SK-N-SH (cell line): ENCODE measurements around the gene CACNA1G. TPM values are rescaled to one million over a fixed set of nuclear protein-coding genes. Genes with fewer than 3 reads are reported as not detected.
A peak's percentile ranks its signal among the peaks of the same experiment; 100 is the strongest.

ENCODE experiments used
- CTCF ChIA-PET: fragments of 300-600, 350-600 bp; formaldehyde crosslinking; extraction: SDS; loops from one replicate; lab custom pipeline; 2021; lab: Yijun Ruan, JAX
- POLR2A ChIA-PET: fragments of 350-600 bp; sonication (Branson Sonifier 250); formaldehyde crosslinking; extraction: SDS; loops from one replicate; lab custom pipeline; 2020; ENCODE audit warnings: antibody characterized with exemption, inconsistent platforms; lab: Yijun Ruan, JAX
- DNase-seq: peaks from one replicate; pipeline ENCODE4 v3.0.0; 2012
- H2AFZ ChIP-seq: fragments of 200-600 bp; sonication (generic); 2 replicates; pipeline ENCODE4 v1.8.1; 2016; ENCODE audit warnings: antibody characterized with exemption, mild to moderate bottlenecking, low read depth
- H3F3A ChIP-seq: fragments of 200-600 bp; sonication (generic); replicated peaks from 2 replicates; pipeline ENCODE3; 2016; ENCODE audit warnings: antibody characterized with exemption, mild to moderate bottlenecking; ENCODE audit not compliant: insufficient read depth
- H3K27ac ChIP-seq, 2 experiments: fragments of 200-500 bp in 1 of 2; fragments of 200-600 bp in 1 of 2; sonication (Bioruptor generic) in 1 of 2; sonication (generic), shearing (Covaris generic) in 1 of 2; 2 replicates each; pipeline versions ENCODE4 v1.5.1 to v1.6.1; 2014 to 2016; ENCODE audit warnings: low read depth in 2 of 2, inconsistent platforms in 1 of 2, low read length in 1 of 2, mild to moderate bottlenecking in 1 of 2, mixed read lengths in 1 of 2
- H3K27me3 ChIP-seq: fragments of 200-600 bp; sonication (generic), shearing (Covaris generic); 2 replicates; pipeline ENCODE4 v1.6.1; 2016; ENCODE audit warnings: mixed run types; ENCODE audit not compliant: insufficient read depth
- H3K36me3 ChIP-seq, 2 experiments: fragments of 200-500 bp in 1 of 2; fragments of 200-600 bp in 1 of 2; sonication (Bioruptor generic) in 1 of 2; sonication (generic) in 1 of 2; replicated peaks in 1 of 2; 2 replicates each; pipeline versions ENCODE3 to v1.5.1; 2014 to 2016; ENCODE audit warnings: low read length in 1 of 2, mild to moderate bottlenecking in 1 of 2; ENCODE audit not compliant: insufficient read depth in 2 of 2, control insufficient read depth in 1 of 2
- H3K4me1 ChIP-seq, 2 experiments: fragments of 200-500 bp in 1 of 2; fragments of 200-600 bp in 1 of 2; sonication (Bioruptor generic) in 1 of 2; sonication (generic), shearing (Covaris generic) in 1 of 2; 2 replicates each; pipeline versions ENCODE4 v1.5.1 to v1.6.1; 2014 to 2016; ENCODE audit warnings: low read depth in 1 of 2, low read length in 1 of 2, mixed run types in 1 of 2; ENCODE audit not compliant: insufficient read depth in 2 of 2, control insufficient read depth in 1 of 2
- H3K4me2 ChIP-seq: fragments of 200-600 bp; sonication (generic), shearing (Covaris generic); 2 replicates; pipeline ENCODE4 v1.6.1; 2017; ENCODE audit warnings: mixed run types
- H3K4me3 ChIP-seq, 2 experiments: fragments of 200-500 bp in 1 of 2; fragments of 200-600 bp in 1 of 2; sonication (Bioruptor generic) in 1 of 2; sonication (generic), shearing (Covaris generic) in 1 of 2; 2 replicates each; pipeline versions ENCODE4 v1.5.1 to v1.8.1; 2014 to 2016; ENCODE audit warnings: low read depth in 2 of 2, inconsistent platforms in 1 of 2, low read length in 1 of 2, mild to moderate bottlenecking in 1 of 2, mixed read lengths in 1 of 2, moderate library complexity in 1 of 2
- H3K79me2 ChIP-seq: fragments of 200-600 bp; sonication (generic); 2 replicates; pipeline ENCODE4 v1.8.1; 2017; ENCODE audit warnings: mild to moderate bottlenecking; ENCODE audit not compliant: insufficient read depth
- H3K9ac ChIP-seq: fragments of 200-600 bp; sonication (generic); 2 replicates; pipeline ENCODE4 v1.6.1; 2017; ENCODE audit warnings: mixed run types
- H3K9me2 ChIP-seq: fragments of 200-600 bp; sonication (generic); 2 replicates; pipeline ENCODE4 v1.6.1; 2017; ENCODE audit warnings: mixed run types
- H3K9me3 ChIP-seq: fragments of 200-600 bp; sonication (generic); 2 replicates; pipeline ENCODE4 v1.6.1; 2017; ENCODE audit warnings: mixed run types, mild to moderate bottlenecking, moderate library complexity
- H4K20me1 ChIP-seq: fragments of 200-600 bp; sonication (generic); 2 replicates; pipeline ENCODE4 v1.6.1; 2017; ENCODE audit warnings: mild to moderate bottlenecking, mixed run types; ENCODE audit not compliant: insufficient read depth
- CHD2 ChIP-seq: fragments of 150-350 bp; IDR thresholded peaks from 2 replicates; pipeline ENCODE4 v1.6.1; 2018; ENCODE audit warnings: low read length; ENCODE audit not compliant: partially characterized antibody
- ELF1 ChIP-seq: IDR thresholded peaks from 2 replicates; pipeline ENCODE4 v1.4.0; 2012
- EZH2phosphoT487 ChIP-seq: fragments of 200-600 bp; sonication (generic); IDR thresholded peaks from 2 replicates; pipeline ENCODE4 v1.6.1; 2017; ENCODE audit warnings: low read depth, mixed run types, mild to moderate bottlenecking, antibody characterized with exemption, moderate library complexity, borderline replicate concordance
- FOXJ3 ChIP-seq: sonication (generic); formaldehyde crosslinking; IDR thresholded peaks from 2 replicates; pipeline ENCODE4 v1.5.1; 2020; ENCODE audit warnings: mild to moderate bottlenecking, missing genetic modification reagents
- GABPA ChIP-seq: IDR thresholded peaks from 2 replicates; pipeline ENCODE4 v1.4.0; 2012; ENCODE audit warnings: low read depth, mild to moderate bottlenecking
- MXI1 ChIP-seq: IDR thresholded peaks from 2 replicates; pipeline ENCODE4 v1.6.1; 2012; ENCODE audit warnings: mild to moderate bottlenecking, low read depth, low read length, improper control_type of control experiment
- NFIC ChIP-seq: IDR thresholded peaks from 2 replicates; pipeline ENCODE4 v1.4.0; 2012; ENCODE audit warnings: borderline replicate concordance
- NRF1 ChIP-seq: IDR thresholded peaks from 2 replicates; pipeline ENCODE4 v1.6.1; 2012; ENCODE audit warnings: low read depth, mild to moderate bottlenecking, low read length
- POLR2AphosphoS5 ChIP-seq: IDR thresholded peaks from 2 replicates; pipeline ENCODE4 v1.6.1; 2012; ENCODE audit warnings: low read depth, low read length
- RAD21 ChIP-seq: IDR thresholded peaks from 2 replicates; pipeline ENCODE4 v1.6.1; 2012; ENCODE audit warnings: mild to moderate bottlenecking, low read length
- RCOR1 ChIP-seq: fragments of 150-350 bp; IDR thresholded peaks from 2 replicates; pipeline ENCODE4 v1.6.1; 2017; ENCODE audit warnings: antibody characterized with exemption, low read length
- RFX5 ChIP-seq: IDR thresholded peaks from 2 replicates; pipeline ENCODE4 v1.6.1; 2012; ENCODE audit warnings: mild to moderate bottlenecking, improper control_type of control experiment, low read length
- RXRA ChIP-seq: IDR thresholded peaks from 2 replicates; pipeline ENCODE4 v1.4.0; 2012; ENCODE audit warnings: low read depth, mild to moderate bottlenecking, borderline replicate concordance
- SMC3 ChIP-seq: IDR thresholded peaks from 2 replicates; pipeline ENCODE4 v1.6.1; 2012; ENCODE audit warnings: low read depth, low read length, improper control_type of control experiment
- TAF1 ChIP-seq: IDR thresholded peaks from 2 replicates; pipeline ENCODE4 v1.6.1; 2012; ENCODE audit warnings: low read depth, mild to moderate bottlenecking, low read length, moderate library complexity, borderline replicate concordance
- TCF12 ChIP-seq: IDR thresholded peaks from 2 replicates; pipeline ENCODE4 v1.4.0; 2012
- WGBS: methylation state at CpG from one replicate; pipeline ENCODE4 v1.1.6; 2017; ENCODE audit warnings: low lambda C conversion rate; 5-methylcytosine and 5-hydroxymethylcytosine counted together
- polyA plus RNA-seq, 3 experiments: library from polyadenylated mRNA; depleted of rRNA; stranded (reverse); fragments of >200 nt; gene quantifications; 2 replicates each; pipeline ENCODE4 v1.2.3, GENCODE V29; 2012
- TF ChIP-seq, protein P1 (sequence below): fragments of 150-350 bp; IDR thresholded peaks from 2 replicates; pipeline ENCODE4 v1.6.1; 2016; ENCODE audit warnings: mild to moderate bottlenecking, low read depth, low read length
- TF ChIP-seq, protein P2 (sequence below): fragments of 150-350 bp; IDR thresholded peaks from 2 replicates; pipeline ENCODE4 v1.6.1; 2017; ENCODE audit warnings: antibody characterized with exemption, low read length, low read depth, borderline replicate concordance
- TF ChIP-seq, protein P3 (sequence below): IDR thresholded peaks from 2 replicates; pipeline ENCODE4 v1.4.0; 2012; ENCODE audit warnings: low read depth, borderline replicate concordance
- TF ChIP-seq, protein P4 (sequence below): IDR thresholded peaks from 2 replicates; pipeline ENCODE4 v1.6.1; 2012; ENCODE audit warnings: mild to moderate bottlenecking, low read depth, low read length, moderate library complexity

CACNA1G gene
- polyA plus RNA-seq, 1 of the 3 experiments (the other 2 are of a cell fraction), result 0.21 TPM

DNA sequence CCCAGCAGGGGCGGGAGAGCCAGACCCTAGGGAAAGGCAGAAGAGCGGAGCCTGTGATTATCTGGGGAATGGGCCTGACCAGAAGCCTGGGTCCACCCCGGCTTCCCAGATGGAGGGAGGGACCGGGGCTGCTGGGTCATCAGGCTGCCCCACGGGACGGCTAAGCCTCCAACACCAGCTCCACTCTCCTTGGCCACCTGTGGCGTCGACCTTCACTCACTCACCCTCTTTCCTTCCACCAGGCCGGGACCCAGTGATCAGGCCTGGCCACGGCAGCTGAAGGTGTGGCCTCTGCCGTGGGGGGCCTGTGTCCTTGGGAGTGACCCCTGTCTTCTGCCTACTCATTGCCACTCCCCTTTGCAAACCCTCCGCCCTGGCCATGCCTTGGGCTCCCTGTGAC, 51.8 kb downstream of the CACNA1G start (continued):
- no peak for TF ChIP-seq MXI1
- no peak for TF ChIP-seq RXRA
- TF ChIP-seq RCOR1, result no peak
- TF ChIP-seq, protein P1, sequence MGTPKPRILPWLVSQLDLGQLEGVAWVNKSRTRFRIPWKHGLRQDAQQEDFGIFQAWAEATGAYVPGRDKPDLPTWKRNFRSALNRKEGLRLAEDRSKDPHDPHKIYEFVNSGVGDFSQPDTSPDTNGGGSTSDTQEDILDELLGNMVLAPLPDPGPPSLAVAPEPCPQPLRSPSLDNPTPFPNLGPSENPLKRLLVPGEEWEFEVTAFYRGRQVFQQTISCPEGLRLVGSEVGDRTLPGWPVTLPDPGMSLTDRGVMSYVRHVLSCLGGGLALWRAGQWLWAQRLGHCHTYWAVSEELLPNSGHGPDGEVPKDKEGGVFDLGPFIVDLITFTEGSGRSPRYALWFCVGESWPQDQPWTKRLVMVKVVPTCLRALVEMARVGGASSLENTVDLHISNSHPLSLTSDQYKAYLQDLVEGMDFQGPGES, result no peak
- no peak for TF ChIP-seq TCF12
- TF ChIP-seq RAD21, result no peak
- TF ChIP-seq, all 33 proteins: peak for 0

DNA sequence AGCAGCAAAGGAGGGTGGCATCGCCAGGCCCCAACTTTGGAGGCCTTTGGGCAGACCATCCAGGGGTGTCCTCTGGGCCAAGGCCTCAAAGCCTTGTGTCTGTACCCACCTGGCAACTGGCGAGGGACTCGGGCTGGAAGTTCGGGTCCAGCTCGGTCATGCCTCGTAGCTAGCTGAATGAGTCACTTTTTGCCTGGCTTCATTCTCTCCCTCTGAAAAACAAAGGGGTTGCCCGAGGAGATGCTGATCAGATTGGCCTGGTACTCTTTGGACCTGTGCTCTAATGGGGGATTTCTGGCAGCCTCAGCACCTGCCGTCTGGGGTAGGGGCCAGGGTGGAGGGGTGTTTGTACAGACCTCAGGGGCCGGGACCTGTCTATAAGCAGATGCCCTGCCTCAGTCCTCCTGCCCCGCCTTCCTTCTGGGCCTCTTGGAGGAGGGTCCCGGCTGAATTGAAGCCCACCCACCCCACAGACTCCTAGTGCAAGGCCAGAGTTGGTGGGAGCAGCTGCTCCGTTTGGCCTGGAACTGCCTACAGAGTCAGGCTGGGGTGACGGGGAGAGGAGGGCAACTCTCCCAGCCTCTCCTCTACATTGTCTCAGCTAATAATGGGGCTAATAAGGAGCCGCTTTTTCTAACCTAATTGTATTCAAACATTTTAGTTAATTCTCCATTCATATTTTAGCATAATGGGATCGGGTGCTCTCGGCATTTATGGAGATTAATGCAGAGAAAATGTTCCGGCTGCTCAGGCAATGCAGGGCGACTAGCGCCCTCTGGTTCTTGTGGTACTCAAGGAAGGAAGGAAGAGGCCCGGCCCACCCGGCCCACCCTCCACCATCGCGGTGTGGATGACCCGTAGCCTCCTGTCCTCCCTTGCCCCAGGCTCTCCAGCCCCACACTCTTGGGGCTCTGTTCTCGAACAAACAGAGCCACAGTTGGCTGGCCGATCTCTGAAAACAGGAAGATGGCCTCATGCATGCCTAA, 52.8 kb downstream of the CACNA1G start:
- Histone ChIP-seq H3K27me3 (no peaks in the 10 kb centered on the region), H3K9me3 (no peaks in the 10 kb centered on the region), H4K20me1 (no peaks in the 10 kb centered on the region), H2AFZ (no peak overlapping the region), H3K9me2 (no peaks in the 10 kb centered on the region), H3K4me2 (no peak overlapping the region), H3K27ac (no peak overlapping the region), H3F3A (no peaks in the 10 kb centered on the region), H3K4me3 (no peak overlapping the region), H3K4me1 (peaks cover 0 to 34% of the 10 kb centered on the region in 2 experiments; a peak in 1 of 4 replicates), H3K79me2 (no peaks in the 10 kb centered on the region), H3K36me3 (no peaks in the 10 kb centered on the region), H3K9ac (no peak overlapping the region)
- POLR2A ChIA-PET, result no interaction called here
- DNase-seq, result peak; percentile 67
- 82% methylated on average over 24 of the region's 26 CpGs for WGBS
- TF ChIP-seq CHD2 (no peak), EZH2phosphoT487 (no peak), SMC3 (peak; percentile 14; the same call in 1 of the 2 replicates), NRF1 (no peak), GABPA (no peak), RAD21 (peak; percentile 46), ELF1 (no peak), POLR2AphosphoS5 (no peak), TCF12 (no peak), TAF1 (no peak), RFX5 (no peak), NFIC (no peak), FOXJ3 (CRISPR knock-in tag) (no peak)
- TF ChIP-seq, protein P2, sequence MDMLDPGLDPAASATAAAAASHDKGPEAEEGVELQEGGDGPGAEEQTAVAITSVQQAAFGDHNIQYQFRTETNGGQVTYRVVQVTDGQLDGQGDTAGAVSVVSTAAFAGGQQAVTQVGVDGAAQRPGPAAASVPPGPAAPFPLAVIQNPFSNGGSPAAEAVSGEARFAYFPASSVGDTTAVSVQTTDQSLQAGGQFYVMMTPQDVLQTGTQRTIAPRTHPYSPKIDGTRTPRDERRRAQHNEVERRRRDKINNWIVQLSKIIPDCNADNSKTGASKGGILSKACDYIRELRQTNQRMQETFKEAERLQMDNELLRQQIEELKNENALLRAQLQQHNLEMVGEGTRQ, result no peak
- TF ChIP-seq, protein P3, sequence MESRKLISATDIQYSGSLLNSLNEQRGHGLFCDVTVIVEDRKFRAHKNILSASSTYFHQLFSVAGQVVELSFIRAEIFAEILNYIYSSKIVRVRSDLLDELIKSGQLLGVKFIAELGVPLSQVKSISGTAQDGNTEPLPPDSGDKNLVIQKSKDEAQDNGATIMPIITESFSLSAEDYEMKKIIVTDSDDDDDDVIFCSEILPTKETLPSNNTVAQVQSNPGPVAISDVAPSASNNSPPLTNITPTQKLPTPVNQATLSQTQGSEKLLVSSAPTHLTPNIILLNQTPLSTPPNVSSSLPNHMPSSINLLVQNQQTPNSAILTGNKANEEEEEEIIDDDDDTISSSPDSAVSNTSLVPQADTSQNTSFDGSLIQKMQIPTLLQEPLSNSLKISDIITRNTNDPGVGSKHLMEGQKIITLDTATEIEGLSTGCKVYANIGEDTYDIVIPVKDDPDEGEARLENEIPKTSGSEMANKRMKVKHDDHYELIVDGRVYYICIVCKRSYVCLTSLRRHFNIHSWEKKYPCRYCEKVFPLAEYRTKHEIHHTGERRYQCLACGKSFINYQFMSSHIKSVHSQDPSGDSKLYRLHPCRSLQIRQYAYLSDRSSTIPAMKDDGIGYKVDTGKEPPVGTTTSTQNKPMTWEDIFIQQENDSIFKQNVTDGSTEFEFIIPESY, result no peak
- TF ChIP-seq, protein P4, sequence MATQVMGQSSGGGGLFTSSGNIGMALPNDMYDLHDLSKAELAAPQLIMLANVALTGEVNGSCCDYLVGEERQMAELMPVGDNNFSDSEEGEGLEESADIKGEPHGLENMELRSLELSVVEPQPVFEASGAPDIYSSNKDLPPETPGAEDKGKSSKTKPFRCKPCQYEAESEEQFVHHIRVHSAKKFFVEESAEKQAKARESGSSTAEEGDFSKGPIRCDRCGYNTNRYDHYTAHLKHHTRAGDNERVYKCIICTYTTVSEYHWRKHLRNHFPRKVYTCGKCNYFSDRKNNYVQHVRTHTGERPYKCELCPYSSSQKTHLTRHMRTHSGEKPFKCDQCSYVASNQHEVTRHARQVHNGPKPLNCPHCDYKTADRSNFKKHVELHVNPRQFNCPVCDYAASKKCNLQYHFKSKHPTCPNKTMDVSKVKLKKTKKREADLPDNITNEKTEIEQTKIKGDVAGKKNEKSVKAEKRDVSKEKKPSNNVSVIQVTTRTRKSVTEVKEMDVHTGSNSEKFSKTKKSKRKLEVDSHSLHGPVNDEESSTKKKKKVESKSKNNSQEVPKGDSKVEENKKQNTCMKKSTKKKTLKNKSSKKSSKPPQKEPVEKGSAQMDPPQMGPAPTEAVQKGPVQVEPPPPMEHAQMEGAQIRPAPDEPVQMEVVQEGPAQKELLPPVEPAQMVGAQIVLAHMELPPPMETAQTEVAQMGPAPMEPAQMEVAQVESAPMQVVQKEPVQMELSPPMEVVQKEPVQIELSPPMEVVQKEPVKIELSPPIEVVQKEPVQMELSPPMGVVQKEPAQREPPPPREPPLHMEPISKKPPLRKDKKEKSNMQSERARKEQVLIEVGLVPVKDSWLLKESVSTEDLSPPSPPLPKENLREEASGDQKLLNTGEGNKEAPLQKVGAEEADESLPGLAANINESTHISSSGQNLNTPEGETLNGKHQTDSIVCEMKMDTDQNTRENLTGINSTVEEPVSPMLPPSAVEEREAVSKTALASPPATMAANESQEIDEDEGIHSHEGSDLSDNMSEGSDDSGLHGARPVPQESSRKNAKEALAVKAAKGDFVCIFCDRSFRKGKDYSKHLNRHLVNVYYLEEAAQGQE, result no peak
- CTCF ChIA-PET, result interaction anchor here (0.7 to 22.2 kb wide), 9 partner anchors 8 to 67 kb away, joined by 3 to 402 read pairs (median 3); partner anchors contain the start of genes ABCC3, CACNA1G and SPATA20
